DOHH2 (cell line): ENCODE measurements around the gene SDCCAG8.

Experiments used
- H3F3A ChIP-seq: fragments of 200-600 bp; sonication (generic), shearing (Covaris generic); 2 replicates; pipeline ENCODE4 v1.6.0; 2016; ENCODE audit warnings: antibody characterized with exemption, mild to moderate bottlenecking; ENCODE audit not compliant: control insufficient read depth, insufficient read depth
- H3K27ac ChIP-seq: fragments of 200-600 bp; sonication (generic); 2 replicates; pipeline ENCODE4 v1.5.1; 2014; ENCODE audit warnings: low read depth, mild to moderate bottlenecking, low read length, moderate library complexity
- H3K27me3 ChIP-seq: fragments of 200-600 bp; sonication (generic); 2 replicates; pipeline ENCODE4 v1.6.1; 2014; ENCODE audit warnings: mild to moderate bottlenecking, low read length, mixed read lengths; ENCODE audit not compliant: control insufficient read depth
- H3K36me3 ChIP-seq: fragments of 200-600 bp; sonication (generic); 2 replicates; pipeline ENCODE4 v1.6.1; 2014; ENCODE audit warnings: mild to moderate bottlenecking, low read length, moderate library complexity, mixed read lengths; ENCODE audit not compliant: control insufficient read depth
- H3K4me1 ChIP-seq: fragments of 200-600 bp; sonication (generic); 2 replicates; pipeline ENCODE4 v1.6.1; 2014; ENCODE audit warnings: mild to moderate bottlenecking, low read length, mixed read lengths; ENCODE audit not compliant: control insufficient read depth
- H3K4me2 ChIP-seq: fragments of 200-600 bp; sonication (generic); 2 replicates; pipeline ENCODE4 v1.6.0; 2014; ENCODE audit warnings: mild to moderate bottlenecking, low read length, moderate library complexity
- H3K4me3 ChIP-seq: fragments of 200-600 bp; sonication (generic); 2 replicates; pipeline ENCODE4 v1.5.1; 2014; ENCODE audit warnings: mild to moderate bottlenecking, low read length, mixed read lengths
- H3K79me2 ChIP-seq: fragments of 200-600 bp; sonication (generic); 2 replicates; pipeline ENCODE4 v1.6.1; 2014; ENCODE audit warnings: mild to moderate bottlenecking, low read length, mixed read lengths; ENCODE audit not compliant: control insufficient read depth
- H3K9me2 ChIP-seq: fragments of 200-600 bp; sonication (generic); replicated peaks from 2 replicates; pipeline ENCODE4 v1.6.1; 2014; ENCODE audit warnings: mild to moderate bottlenecking, low read length, mixed read lengths; ENCODE audit not compliant: control insufficient read depth
- H3K9me3 ChIP-seq: fragments of 200-600 bp; sonication (generic); 2 replicates; pipeline ENCODE4 v1.6.1; 2014; ENCODE audit warnings: antibody characterized with exemption, low read length, mixed read lengths; ENCODE audit not compliant: control insufficient read depth, insufficient read depth
- H4K20me1 ChIP-seq: fragments of 200-600 bp; sonication (generic); 2 replicates; pipeline ENCODE4 v1.6.0; 2014; ENCODE audit warnings: low read depth, mild to moderate bottlenecking, antibody characterized with exemption, low read length, moderate library complexity; ENCODE audit not compliant: control insufficient read depth, insufficient read depth
- EZH2phosphoT487 ChIP-seq: fragments of 200-600 bp; sonication (generic); IDR thresholded peaks from 2 replicates; pipeline ENCODE4 v1.6.1; 2017; ENCODE audit warnings: borderline replicate concordance, mild to moderate bottlenecking, antibody characterized with exemption, low read length, moderate library complexity, mixed read lengths
- TF ChIP-seq, protein P1 (sequence below): fragments of 200-600 bp; sonication (generic); IDR thresholded peaks from one replicate; pipeline ENCODE4 v1.5.1; 2014; ENCODE audit warnings: antibody characterized with exemption, mild to moderate bottlenecking, low read depth, low read length; ENCODE audit not compliant: poor library complexity, severe bottlenecking

SDCCAG8 gene

GRCh38 chr1:243546457-243546856 is 290.6 kb downstream of the SDCCAG8 start:
- no peak for TF ChIP-seq EZH2phosphoT487
- Histone ChIP-seq H3K27ac (no peak overlapping the region), H3K36me3 (no peaks in the 10 kb centered on the region), H3K9me3 (no peaks in the 10 kb centered on the region), H4K20me1 (no peaks in the 10 kb centered on the region), H3K9me2 (no peaks in the 10 kb centered on the region), H3K79me2 (no peaks in the 10 kb centered on the region), H3K27me3 (no peaks in the 10 kb centered on the region), H3K4me3 (no peak overlapping the region), H3K4me2 (no peak overlapping the region), H3F3A (no peaks in the 10 kb centered on the region), H3K4me1 (no peaks in the 10 kb centered on the region)

- Histone ChIP-seq H3K27me3 (no peaks in the 10 kb centered on the region), H3K9me2 (no peaks in the 10 kb centered on the region), H3F3A (no peaks in the 10 kb centered on the region), H3K4me2 (no peak overlapping the region), H4K20me1 (no peaks in the 10 kb centered on the region), H3K9me3 (no peaks in the 10 kb centered on the region), H3K4me1 (no peaks in the 10 kb centered on the region), H3K79me2 (no peaks in the 10 kb centered on the region), H3K27ac (no peak overlapping the region), H3K4me3 (no peak overlapping the region), H3K36me3 (no peaks in the 10 kb centered on the region)
- TF ChIP-seq, protein P1, sequence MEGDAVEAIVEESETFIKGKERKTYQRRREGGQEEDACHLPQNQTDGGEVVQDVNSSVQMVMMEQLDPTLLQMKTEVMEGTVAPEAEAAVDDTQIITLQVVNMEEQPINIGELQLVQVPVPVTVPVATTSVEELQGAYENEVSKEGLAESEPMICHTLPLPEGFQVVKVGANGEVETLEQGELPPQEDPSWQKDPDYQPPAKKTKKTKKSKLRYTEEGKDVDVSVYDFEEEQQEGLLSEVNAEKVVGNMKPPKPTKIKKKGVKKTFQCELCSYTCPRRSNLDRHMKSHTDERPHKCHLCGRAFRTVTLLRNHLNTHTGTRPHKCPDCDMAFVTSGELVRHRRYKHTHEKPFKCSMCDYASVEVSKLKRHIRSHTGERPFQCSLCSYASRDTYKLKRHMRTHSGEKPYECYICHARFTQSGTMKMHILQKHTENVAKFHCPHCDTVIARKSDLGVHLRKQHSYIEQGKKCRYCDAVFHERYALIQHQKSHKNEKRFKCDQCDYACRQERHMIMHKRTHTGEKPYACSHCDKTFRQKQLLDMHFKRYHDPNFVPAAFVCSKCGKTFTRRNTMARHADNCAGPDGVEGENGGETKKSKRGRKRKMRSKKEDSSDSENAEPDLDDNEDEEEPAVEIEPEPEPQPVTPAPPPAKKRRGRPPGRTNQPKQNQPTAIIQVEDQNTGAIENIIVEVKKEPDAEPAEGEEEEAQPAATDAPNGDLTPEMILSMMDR: no peak
- TF ChIP-seq EZH2phosphoT487: no peak
These were observed 292.1 kb downstream of the SDCCAG8 start for GRCh38 chr1:243547891-243548290.

DNA sequence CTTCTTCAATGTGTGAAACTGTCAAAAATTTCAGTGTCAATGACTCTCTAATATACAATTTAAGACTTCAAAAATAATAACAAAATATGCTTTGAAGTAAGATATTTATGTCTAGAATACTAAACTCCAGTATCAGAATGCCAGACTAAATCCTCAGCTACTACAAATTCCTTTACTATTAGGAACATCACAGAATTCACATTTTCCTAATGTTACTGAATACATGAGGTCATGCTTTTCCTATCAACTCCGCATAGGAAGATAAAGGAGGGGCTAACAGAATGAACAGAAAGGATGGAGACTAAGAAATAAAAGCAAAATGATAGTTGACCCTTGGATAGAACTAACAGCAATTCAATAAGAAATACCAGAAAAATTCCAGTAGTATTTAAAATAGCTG is 292.7 kb downstream of the SDCCAG8 start:
- H3K9me2 ChIP-seq: no peaks in the 10 kb centered on the region
- H3K79me2 ChIP-seq: no peaks in the 10 kb centered on the region
- no peaks in the 10 kb centered on the region for H3K9me3 ChIP-seq
- no peak overlapping the region for H3K4me2 ChIP-seq
- no peaks in the 10 kb centered on the region for H4K20me1 ChIP-seq
- TF ChIP-seq, protein P1: no peak
- TF ChIP-seq EZH2phosphoT487: no peak
- no peaks in the 10 kb centered on the region for H3K4me1 ChIP-seq
- no peaks in the 10 kb centered on the region for H3F3A ChIP-seq
- no peaks in the 10 kb centered on the region for H3K36me3 ChIP-seq
- no peak overlapping the region for H3K27ac ChIP-seq
- H3K4me3 ChIP-seq: no peak overlapping the region
- H3K27me3 ChIP-seq: no peaks in the 10 kb centered on the region

GRCh38 chr1:243549108-243549507 is 293.3 kb downstream of the SDCCAG8 start:
- no peaks in the 10 kb centered on the region for H3K9me2 ChIP-seq
- no peak overlapping the region for H3K27ac ChIP-seq
- no peaks in the 10 kb centered on the region for H3F3A ChIP-seq
- no peak overlapping the region for H3K4me3 ChIP-seq
- no peaks in the 10 kb centered on the region for H3K79me2 ChIP-seq
- H3K36me3 ChIP-seq: no peaks in the 10 kb centered on the region
- no peak overlapping the region for H3K4me2 ChIP-seq
- TF ChIP-seq EZH2phosphoT487: no peak
- TF ChIP-seq, protein P1: no peak
- no peaks in the 10 kb centered on the region for H3K4me1 ChIP-seq
- H3K9me3 ChIP-seq: no peaks in the 10 kb centered on the region
- no peaks in the 10 kb centered on the region for H3K27me3 ChIP-seq
- no peaks in the 10 kb centered on the region for H4K20me1 ChIP-seq
